ENCODE data around the gene GRK6.

- no peak for TF ChIP-seq EZH2phosphoT487 (IDR thresholded peaks at IDR 0.05; ENCODE audit: low read length)
- no peak for TF ChIP-seq CTCF (IDR thresholded peaks at IDR 0.05; ENCODE audit: low read length)
- TF ChIP-seq EZH2 (optimal IDR thresholded peaks at IDR 0.05; ENCODE audit: low read depth, low read length), result no peak
These were observed 64.5 kb downstream of the GRK6 start for GRCh38 chr5:177490992-177491391.
